Measurements from ENCODE around the gene RAMP2.

Gene RAMP2

GRCh38 chr17:42772945-42773289 lies 11.9 kb downstream of the RAMP2 start:
- DNase-seq: no peak

GRCh38 chr17:42773290-42774035 lies 12.4 kb downstream of the RAMP2 start, which contains the start of gene VPS25:
Gene VPS25, plus strand, starts transcription at chr17:42773449. Its CDS starts 27 bp downstream, at chr17:42773476.
- peak; percentile 90 for DNase-seq

DNA sequence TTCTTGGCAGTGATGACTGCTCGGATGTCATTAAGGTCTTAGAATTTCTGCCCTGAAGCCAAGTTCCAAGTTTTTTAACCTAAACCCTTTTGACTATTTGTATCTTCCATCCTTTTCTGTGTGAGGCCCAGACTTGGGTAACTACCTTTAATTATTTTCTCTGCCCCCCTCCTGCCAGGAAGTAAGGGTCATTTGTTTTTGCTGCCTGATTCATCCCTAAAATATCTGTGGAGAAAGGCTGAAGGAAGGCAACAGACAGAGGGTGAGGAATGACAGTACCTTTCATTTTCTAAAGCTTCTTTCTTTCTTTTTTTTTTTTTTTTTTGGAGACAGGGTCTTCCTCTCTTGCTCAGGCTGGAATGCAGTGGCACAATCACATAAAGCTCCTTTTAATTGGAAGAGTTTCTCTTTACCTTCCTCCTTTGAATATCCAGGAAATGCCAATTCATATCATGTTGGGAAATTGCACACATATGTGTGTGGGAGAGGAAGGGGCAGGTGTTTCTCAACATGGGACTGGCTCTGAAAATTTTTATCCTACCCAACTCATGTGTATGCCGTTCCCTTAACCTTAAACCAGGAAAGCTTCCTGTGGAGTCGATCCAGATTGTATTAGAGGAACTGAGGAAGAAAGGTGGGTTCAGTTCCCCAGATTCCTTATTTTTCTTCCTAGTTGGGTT lies 13.2 kb downstream of the RAMP2 start:
- no peak for DNase-seq

- DNase-seq: no peak
Observed at GRCh38 chr17:42775534-42776098, 14.6 kb downstream of the RAMP2 start.

- no peak for DNase-seq
Observed at GRCh38 chr17:42778570-42778969, 17.5 kb downstream of the RAMP2 start.

DNA sequence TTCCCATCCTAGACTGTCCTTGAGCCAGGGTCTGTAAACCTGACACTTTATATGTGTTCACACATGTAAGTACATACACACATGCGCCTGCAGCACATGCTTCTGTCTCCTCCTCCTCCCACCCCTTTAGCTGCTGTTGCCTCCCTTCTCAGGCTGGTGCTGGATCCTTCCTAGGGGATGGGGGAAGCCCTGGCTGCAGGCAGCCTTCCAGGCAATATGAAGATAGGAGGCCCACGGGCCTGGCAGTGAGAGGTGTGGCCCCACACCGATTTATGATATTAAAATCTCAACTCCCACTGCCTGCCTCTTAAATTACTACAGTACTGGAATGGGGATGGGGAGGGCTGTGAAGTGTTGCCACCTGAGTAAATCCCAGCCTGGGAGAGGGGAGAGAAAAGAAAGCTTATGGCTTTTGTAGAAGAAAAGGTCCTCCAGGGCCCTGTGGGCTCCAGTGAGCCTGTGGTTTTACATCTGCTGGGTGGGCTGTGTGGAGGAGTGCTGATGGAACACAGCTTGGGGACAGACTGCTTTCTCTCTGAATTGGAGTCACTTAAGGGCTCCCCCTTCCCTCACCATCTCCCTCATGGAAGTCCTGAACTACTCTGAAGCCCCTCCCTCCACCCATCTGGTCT lies 18.4 kb downstream of the RAMP2 start:
- peak; percentile 87 for DNase-seq

DNA sequence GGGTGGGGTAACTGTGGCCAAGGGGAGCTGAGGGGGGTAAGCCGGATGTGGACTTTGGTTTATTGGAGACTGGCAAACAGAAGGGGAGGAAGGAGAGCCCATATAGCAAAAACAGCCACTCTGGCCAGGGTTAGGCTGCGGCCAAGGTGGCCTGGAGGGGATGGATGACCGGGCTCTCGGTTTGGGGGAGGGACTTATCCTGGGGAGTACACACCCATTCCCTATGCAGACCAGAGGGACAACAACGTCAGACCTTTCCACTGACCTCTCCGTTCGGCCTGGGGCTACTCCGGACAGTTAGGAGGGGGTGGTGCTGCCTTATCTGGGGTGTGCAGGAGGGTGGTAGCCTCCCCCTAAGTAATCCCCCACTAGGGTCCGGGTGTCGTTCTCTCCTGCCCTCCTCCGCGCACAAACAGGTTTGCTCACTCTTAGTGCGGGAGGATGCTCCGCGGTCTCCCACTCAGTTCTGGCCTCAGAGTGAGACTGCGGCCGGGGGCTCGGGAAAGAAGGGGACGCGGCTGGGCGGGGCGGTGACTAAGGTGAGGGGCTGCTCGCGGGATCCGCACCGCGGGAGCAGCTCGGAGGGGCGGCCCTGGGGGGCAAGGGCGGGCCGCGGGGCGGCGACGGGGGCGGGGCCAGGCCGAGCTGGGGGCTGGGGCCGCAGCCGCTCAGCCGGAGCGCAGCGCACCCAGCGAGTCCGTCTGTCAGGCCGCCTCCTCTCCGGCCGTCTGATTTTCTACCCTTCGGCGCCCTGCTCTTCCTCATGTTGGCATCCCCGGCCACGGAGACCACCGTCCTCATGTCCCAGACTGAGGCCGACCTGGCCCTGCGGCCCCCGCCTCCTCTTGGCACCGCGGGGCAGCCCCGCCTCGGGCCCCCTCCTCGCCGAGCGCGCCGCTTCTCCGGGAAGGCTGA lies 19.2 kb downstream of the RAMP2 start, which contains the start of gene WNK4:
Gene WNK4 (plus strand): TSS at position 675 of the 915 bp plus-strand sequence. CDS start 89 bp downstream, at position 764.
- DNase-seq: peak; percentile 69

DNA sequence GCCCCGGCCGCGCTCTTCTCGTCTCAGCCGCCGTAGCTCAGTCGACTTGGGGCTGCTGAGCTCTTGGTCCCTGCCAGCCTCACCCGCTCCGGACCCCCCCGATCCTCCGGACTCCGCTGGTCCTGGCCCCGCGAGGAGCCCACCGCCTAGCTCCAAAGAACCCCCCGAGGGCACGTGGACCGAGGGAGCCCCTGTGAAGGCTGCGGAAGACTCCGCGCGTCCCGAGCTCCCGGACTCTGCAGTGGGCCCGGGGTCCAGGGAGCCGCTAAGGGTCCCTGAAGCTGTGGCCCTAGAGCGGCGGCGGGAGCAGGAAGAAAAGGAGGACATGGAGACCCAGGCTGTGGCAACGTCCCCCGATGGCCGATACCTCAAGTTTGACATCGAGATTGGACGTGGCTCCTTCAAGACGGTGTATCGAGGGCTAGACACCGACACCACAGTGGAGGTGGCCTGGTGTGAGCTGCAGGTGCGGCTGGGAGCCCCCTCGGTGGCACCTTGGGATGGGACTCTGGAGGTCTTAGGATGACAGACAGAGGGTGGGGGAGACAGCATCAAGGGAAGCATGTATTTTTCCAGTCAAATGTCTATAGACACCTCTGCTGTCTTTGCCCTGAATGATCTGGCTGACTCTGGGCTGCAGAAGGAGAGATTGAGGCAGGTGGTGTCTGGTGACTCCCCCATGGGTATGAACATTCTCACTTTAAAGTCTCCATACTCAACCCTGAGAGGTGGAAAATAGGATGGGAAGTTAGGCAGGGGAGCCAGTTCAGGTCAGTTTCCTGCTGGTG lies 20.0 kb downstream of the RAMP2 start:
- DNase-seq: no peak

GRCh38 chr17:42781639-42782165 lies 20.7 kb downstream of the RAMP2 start:
- no peak for DNase-seq

- DNase-seq: no peak
Observed at GRCh38 chr17:42782166-42783061, 21.4 kb downstream of the RAMP2 start.

- DNase-seq: no peak
Observed at GRCh38 chr17:42783062-42783790, 22.2 kb downstream of the RAMP2 start.

DNA sequence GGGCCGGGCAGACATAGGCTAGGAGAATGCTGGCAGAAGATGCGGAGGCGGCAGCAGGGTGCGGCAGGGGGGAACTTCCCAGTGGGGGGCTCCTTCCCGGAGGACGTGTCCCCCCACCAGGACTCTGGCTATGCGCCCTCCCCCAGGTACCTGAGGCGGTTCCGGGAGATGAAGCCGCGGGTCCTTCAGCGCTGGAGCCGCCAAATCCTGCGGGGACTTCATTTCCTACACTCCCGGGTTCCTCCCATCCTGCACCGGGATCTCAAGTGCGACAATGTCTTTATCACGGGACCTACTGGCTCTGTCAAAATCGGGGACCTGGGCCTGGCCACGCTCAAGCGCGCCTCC lies 22.7 kb downstream of the RAMP2 start:
- DNase-seq: no peak

DNA sequence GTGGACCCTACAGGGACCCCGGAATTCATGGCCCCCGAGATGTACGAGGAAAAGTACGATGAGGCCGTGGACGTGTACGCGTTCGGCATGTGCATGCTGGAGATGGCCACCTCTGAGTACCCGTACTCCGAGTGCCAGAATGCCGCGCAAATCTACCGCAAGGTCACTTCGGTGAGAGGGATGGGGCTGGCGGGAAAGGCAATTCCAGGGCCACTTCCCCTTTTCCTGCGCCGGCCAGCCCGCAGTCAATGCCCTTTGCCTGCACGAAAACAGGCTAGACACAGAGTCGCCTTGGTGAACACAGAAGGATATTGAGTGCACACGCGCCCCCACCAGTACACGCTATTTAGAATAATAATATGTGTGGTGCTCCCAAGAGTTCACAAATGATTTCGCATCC lies 23.4 kb downstream of the RAMP2 start:
- DNase-seq: no peak

DNA sequence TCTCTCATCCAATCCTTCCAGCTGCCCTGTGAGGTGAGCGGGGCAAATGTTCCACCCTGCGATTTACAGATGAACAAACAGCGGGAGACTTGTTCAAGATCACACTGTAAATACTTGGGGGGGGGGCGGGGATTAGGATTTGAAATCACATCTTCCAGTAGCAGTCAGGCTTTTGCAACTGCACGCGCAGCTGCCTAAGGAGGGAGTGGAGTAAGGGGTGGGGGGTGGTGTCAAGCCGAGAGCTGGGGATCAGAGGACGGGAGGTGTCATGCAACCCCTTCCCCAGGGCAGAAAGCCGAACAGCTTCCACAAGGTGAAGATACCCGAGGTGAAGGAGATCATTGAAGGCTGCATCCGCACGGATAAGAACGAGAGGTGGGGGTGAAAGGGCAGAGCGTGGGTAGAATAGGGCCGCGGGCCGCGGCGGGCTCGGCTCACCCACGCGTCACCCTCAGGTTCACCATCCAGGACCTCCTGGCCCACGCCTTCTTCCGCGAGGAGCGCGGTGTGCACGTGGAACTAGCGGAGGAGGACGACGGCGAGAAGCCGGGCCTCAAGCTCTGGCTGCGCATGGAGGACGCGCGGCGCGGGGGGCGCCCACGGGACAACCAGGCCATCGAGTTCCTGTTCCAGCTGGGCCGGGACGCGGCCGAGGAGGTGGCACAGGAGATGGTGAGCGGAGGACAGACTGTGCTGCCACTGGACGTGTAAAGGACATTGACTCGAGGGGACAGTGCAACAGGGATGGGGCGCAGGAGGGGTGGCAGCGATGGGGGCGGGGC lies 24.0 kb downstream of the RAMP2 start:
- DNase-seq: peak; percentile 64

DNA sequence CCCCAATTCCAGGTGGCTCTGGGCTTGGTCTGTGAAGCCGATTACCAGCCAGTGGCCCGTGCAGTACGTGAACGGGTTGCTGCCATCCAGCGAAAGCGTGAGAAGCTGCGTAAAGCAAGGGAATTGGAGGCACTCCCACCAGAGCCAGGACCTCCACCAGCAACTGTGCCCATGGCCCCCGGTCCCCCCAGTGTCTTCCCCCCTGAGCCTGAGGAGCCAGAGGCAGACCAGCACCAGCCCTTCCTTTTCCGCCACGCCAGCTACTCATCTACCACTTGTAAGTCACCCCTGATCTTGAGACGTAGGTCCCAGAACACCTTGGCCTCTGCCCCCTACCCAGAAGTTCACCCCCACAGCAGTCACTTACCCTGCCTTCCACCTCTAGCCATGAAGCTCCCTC lies 26.2 kb downstream of the RAMP2 start:
- no peak for DNase-seq

DNA sequence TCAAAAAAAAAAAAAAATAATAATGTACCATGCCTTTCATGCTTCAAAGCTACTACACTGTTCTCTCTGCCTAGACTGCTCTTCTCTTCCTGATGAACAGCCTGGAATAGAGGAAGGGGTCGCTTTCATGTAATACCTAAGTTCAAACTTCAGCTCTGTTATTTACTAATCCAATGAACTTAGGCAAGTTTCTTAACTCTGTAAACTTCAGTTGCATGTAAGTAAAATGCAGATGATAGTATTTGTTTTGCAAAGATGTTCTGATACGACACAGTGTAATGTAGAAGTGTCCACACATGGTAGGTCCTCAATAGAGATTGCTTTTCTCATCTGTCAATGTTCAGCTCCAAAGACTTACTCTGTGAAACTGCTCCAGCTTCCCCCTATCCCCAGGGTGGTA lies 30.9 kb downstream of the RAMP2 start:
- no peak for DNase-seq

DNA sequence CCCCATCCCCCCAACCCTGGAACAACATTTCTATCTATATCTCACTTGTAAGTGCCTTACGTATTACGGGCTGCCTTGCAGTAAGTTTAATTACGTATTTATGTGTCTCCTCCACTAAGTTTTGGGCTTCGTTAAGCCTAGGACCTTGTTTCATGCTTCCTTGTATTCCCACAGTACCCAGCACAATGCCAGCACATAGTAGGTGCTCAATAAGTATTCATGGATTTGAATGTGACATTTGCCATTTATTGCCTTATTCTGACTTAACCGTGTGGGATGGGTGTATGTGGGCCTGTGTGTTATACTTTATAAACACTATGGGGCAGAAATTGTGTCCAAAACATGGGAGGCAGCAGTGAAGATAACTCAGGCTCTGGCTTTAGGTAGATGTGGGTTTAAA lies 31.5 kb downstream of the RAMP2 start:
- DNase-seq: no peak

- DNase-seq: no peak
Observed at GRCh38 chr17:42795061-42795460, 34.0 kb downstream of the RAMP2 start.

DNA sequence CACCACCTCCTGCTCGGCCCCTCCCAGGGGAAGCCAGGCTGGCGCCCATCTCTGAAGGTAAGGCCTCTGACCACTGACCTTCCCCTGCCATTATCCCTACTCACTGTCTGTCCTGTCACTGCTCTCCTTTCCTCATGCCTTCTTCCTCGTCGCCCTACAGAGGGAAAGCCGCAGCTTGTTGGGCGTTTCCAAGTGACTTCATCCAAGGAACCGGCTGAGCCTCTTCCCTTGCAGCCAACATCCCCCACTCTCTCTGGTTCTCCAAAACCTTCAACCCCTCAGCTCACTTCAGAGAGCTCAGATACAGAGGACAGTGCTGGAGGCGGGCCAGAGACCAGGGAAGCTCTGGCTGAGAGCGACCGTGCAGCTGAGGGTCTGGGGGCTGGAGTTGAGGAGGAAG lies 34.4 kb downstream of the RAMP2 start:
- DNase-seq: no peak

All from NCI-H82 (cell line).